GM12873 (cell line): ENCODE results near the gene LOXHD1.

Experiments
- CTCF ChIP-seq: IDR thresholded peaks from 2 replicates; pipeline ENCODE4 v1.5.1; 2012; ENCODE audit warnings: low read depth, mild to moderate bottlenecking, moderate library complexity, low read length, control low read depth; ENCODE audit not compliant: insufficient read depth; ENCODE audit errors: missing control alignments

Gene LOXHD1

DNA sequence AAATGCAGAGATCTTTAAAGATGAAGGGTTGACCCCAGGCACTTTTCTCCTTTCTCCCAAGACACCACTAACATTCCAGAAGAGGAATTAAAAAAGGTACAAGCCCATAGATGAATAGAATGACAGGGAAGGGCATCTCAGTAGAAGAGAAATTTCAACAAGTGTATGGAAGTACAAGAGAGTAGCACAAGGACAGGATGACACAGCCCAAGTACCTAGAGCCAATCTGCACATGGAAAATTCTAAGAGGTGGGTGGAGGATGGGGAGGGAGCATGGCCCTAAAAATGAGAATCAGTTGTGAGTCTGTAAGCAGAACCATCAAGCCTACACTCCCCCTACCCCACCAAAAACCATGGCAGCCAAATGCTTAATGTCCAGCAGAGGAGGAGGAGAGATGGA is 39.7 kb upstream of the LOXHD1 start:
- TF ChIP-seq CTCF: no peak

- TF ChIP-seq CTCF: no peak
Observed at GRCh38 chr18:46696268-46696667, 39.2 kb upstream of the LOXHD1 start.

GRCh38 chr18:46693996-46694395 is 37.0 kb upstream of the LOXHD1 start:
- TF ChIP-seq CTCF: no peak

GRCh38 chr18:46688853-46689525 is 32.0 kb upstream of the LOXHD1 start:
- no peak for TF ChIP-seq CTCF

- TF ChIP-seq CTCF: no peak
Observed at GRCh38 chr18:46686186-46686585, 29.2 kb upstream of the LOXHD1 start.

DNA sequence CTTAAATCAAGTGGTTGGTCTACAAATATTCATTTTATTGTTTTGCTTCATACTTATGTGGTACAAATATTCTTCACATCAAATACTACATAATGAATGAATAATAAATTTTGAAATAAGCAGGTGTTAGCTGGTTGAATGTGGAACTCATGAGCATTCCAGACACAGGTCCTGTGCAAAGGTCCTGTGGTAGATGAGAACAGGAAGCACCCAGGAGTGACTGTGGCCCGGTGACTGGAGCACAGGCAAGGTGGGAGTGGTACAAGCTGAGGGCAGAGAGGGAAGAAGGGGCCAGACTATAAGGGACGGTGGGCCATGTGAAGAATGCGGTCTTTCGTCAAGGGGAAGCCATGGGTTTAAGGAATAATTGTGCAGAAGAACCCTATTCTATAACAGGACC is 26.2 kb upstream of the LOXHD1 start:
- TF ChIP-seq CTCF: no peak

- TF ChIP-seq CTCF: no peak
Observed at GRCh38 chr18:46680784-46681695, 24.0 kb upstream of the LOXHD1 start.
